GF-D8 (cell line): ENCODE results near the gene DSPP.

Experiments used
- DNase-seq: peaks from one replicate; lab custom pipeline; 2025; lab: John Stamatoyannopoulos, UW

The DSPP gene

GRCh38 chr4:87631668-87632067, 23.3 kb downstream of the DSPP start:
- no peak for DNase-seq

DNA sequence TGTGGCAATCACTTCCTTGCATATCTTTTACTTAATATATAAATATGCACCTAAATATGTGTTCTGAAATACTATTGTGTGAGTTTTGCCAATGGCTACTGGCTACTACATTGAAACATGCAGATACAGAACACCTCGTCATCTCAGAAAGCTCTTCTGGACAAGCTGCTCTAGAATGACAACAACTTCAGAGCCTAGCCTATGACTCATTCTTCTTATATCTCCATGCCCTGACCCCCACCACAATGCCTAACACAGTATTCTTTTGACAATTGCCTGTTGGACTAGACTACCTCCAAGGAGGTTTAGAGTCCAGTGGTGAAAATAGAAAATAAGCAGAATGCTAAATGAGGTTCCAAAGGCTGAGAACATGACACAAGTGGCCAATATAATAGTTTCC, 24.1 kb downstream of the DSPP start:
- DNase-seq: no peak

DNA sequence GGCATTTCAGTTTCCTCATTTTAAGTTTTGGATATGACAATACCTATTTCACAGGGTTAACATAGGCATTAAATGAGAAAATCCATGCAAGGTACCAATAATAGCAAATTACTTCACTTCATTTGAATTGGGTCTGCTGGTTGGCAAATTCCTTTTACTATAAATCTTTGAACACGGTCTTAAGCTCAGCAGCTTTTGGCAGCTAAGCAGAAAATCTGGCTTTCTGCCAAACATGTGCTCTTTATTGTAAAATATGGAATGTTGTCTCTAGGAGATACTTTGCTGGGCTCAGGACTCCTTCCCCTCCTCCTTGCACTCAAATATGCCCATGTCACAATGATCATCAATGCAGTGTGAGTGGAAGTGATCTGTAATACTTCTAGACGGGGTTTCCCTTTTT, 24.9 kb downstream of the DSPP start:
- DNase-seq: no peak

DNA sequence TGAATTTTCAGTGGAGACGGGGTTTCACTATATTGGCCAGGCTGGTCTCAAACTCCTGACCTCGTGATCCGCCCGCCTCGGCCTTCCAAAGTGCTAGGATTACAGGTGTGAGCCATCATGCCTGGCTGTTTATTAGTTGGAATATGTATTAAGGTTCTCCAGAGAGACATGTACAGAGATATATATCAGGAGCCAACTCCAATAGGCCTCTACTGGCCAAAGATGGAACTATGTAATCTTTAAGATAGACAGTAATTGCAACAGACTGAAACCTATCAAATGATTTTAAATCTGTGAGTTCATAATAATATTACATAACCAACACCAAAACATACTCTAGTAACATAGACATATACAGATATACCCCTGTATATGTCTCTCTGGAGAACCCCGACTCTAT, 36.0 kb downstream of the DSPP start:
- no peak for DNase-seq

DNA sequence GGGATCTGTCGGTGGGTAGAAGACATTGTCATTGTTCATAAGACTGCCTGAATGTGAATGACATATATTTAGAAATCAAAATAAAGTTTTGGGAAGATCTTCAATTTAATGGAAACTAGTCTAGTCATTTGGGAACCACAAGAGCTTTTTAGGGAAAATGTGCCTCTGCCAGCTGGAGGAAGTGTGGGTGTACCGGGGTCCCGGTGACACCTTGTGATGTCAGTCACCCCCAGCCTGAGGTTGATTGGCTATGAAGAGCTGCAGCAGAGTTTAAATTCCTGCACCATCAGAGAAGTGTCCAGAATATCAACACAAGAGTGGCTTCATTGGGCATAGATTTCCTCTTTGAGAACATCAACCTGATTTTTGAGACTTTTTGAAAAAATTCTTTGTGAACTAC, 41.7 kb downstream of the DSPP start, which contains the start of gene DMP1:
DMP1 (plus strand) TSS at position 301 of the 400 bp plus-strand sequence. CDS start 6,213 bp downstream, outside the sequence.
- DNase-seq: no peak

- DNase-seq: no peak
These were observed 42.6 kb downstream of the DSPP start for GRCh38 chr4:87650938-87651337.

DNA sequence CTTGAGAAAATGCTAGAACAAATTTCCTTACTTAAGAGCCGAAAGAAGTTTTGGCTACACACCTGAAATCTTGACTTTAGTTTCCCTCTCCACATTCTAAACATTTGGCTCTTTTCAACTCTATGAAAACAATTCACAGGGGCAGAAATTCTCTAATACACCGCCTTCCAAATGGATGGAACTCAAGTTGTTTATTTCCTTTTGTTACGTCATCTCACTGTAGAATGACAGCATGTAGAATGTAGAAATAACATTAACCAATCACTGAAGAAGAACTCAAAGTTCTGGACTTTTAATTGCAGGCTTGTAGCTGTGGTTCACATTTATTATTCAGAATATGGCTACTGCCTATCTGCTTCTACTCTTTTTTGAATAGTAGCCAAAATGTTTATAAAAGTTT, 43.6 kb downstream of the DSPP start:
- DNase-seq: no peak

GRCh38 chr4:87654487-87655044, 46.2 kb downstream of the DSPP start:
- DNase-seq: no peak

DNA sequence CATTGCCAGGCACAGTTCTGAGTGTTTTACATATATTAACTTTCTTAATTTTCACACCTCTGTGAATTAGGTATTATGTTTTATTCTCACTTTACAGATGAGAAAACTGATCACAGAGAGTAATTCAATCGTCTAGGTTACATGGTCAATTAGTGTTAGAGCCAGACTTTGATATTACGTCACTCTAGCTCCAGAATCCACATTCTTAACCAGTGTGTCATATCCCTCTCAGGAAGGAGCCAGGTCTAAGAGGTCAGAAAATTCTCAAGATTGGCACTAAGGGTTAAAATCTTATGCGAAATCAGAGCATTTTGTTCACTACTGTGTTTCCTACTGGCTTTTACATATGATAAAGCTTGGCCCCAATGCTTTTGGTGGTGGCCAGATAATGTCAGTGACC, 49.2 kb downstream of the DSPP start:
- DNase-seq: no peak

DNA sequence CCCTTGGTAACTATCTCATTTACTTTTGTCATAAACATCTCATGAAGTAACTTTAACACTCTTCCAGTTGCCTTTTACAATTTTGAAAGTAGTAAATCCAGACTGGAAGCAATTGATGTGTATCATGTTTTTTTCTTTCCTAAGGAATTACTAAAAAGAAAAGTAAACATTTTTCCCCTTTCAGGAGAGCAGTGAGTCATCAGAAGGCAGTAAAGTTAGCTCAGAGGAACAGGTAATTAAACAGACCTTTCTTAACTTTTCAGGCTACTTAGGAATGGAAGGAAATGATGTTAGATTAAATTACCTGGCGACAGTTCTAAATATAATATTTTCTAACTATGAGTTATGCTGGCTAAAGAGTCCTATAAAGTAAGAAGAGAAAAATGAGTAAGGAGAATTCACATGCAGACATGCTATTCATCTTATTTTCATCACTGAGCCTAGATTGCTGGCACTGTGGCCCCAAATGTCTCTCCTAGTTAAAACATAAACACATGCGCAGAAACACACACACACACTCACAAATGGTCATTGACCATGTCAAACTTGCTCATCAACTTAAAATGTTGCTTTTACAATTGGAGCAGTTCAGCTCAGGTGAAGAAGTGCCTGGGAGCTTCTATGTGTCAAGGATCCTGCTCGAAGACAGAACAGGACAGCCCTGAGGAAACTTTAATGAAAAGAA, 51.1 kb downstream of the DSPP start:
- no peak for DNase-seq

DNA sequence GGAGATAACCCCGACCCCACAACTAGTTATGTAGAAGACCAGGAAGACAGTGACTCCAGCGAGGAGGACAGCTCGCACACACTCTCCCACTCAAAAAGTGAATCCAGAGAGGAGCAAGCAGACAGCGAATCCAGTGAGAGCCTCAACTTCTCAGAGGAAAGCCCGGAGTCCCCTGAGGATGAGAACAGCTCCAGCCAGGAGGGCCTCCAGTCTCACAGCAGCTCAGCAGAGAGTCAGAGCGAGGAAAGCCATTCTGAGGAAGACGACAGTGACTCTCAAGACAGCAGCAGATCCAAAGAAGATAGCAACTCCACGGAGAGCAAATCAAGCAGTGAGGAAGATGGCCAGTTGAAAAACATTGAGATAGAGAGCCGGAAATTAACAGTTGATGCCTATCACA, 54.5 kb downstream of the DSPP start:
- no peak for DNase-seq
